ENCODE measurements around the gene PBLD. TPM values are rescaled to one million over a fixed set of nuclear protein-coding genes. Genes with fewer than 3 reads are reported as not detected.

Gene PBLD
- total RNA-seq, 3 donors from 2014 or later: 5.9 to 16.2 (median 7.2) TPM

- no peak overlapping the region for H3K27ac ChIP-seq
- no peak overlapping the region for H3K4me3 ChIP-seq
- H3K36me3 ChIP-seq: no peaks in the 10 kb centered on the region
- TF ChIP-seq CTCF (IDR thresholded peaks at IDR 0.05) (no peak), POLR2A (IDR thresholded peaks at IDR 0.05) (no peak), POLR2AphosphoS5 (IDR thresholded peaks at IDR 0.05) (no peak)
- no peaks in the 10 kb centered on the region for H3K27me3 ChIP-seq
- intact Hi-C loops (cut with DNase I; ENCODE audit: low total_unique reads): no loop called here
- DNase-seq (ENCODE audit: low spot score in 2 of 2): no peak
- H3K9me3 ChIP-seq: no peaks in the 10 kb centered on the region
- no peaks in the 10 kb centered on the region for H3K4me1 ChIP-seq
These were observed 71.4 kb downstream of the PBLD start for GRCh38 chr10:68261132-68261856.

GRCh38 chr10:68253346-68253745, 79.4 kb downstream of the PBLD start:
- intact Hi-C loops (cut with DNase I; ENCODE audit: low total_unique reads): no loop called here
- Histone ChIP-seq H3K4me1 (no peaks in the 10 kb centered on the region), H3K27me3 (no peaks in the 10 kb centered on the region), H3K36me3 (no peaks in the 10 kb centered on the region), H3K27ac (no peak overlapping the region), H3K9me3 (no peaks in the 10 kb centered on the region), H3K4me3 (no peak overlapping the region)
- TF ChIP-seq CTCF (IDR thresholded peaks at IDR 0.05): no peak
- TF ChIP-seq POLR2A (IDR thresholded peaks at IDR 0.05): no peak
- TF ChIP-seq POLR2AphosphoS5 (IDR thresholded peaks at IDR 0.05): no peak
- DNase-seq (ENCODE audit: low spot score in 2 of 2): no peak

- intact Hi-C loops (cut with DNase I; ENCODE audit: low total_unique reads): no loop called here
- Histone ChIP-seq H3K9me3 (no peaks in the 10 kb centered on the region), H3K4me1 (no peaks in the 10 kb centered on the region), H3K27me3 (no peaks in the 10 kb centered on the region), H3K4me3 (no peak overlapping the region), H3K27ac (no peak overlapping the region), H3K36me3 (no peaks in the 10 kb centered on the region)
- DNase-seq (ENCODE audit: low spot score in 2 of 2): no peak
- TF ChIP-seq POLR2AphosphoS5 (IDR thresholded peaks at IDR 0.05) (no peak), CTCF (IDR thresholded peaks at IDR 0.05) (no peak), POLR2A (IDR thresholded peaks at IDR 0.05) (no peak)
These were observed 80.9 kb downstream of the PBLD start for GRCh38 chr10:68251625-68252495.

- DNase-seq (ENCODE audit: low spot score in 2 of 2): no peak
- no peak overlapping the region for H3K27ac ChIP-seq
- no peaks in the 10 kb centered on the region for H3K9me3 ChIP-seq
- no peaks in the 10 kb centered on the region for H3K4me1 ChIP-seq
- H3K27me3 ChIP-seq: no peaks in the 10 kb centered on the region
- TF ChIP-seq POLR2A (IDR thresholded peaks at IDR 0.05) (no peak), CTCF (IDR thresholded peaks at IDR 0.05) (no peak)
- intact Hi-C loops (cut with DNase I; ENCODE audit: low total_unique reads): no loop called here
- no peaks in the 10 kb centered on the region for H3K36me3 ChIP-seq
- no peak overlapping the region for H3K4me3 ChIP-seq
These were observed 81.6 kb downstream of the PBLD start for GRCh38 chr10:68251151-68251550.

GRCh38 chr10:68249297-68249696, 83.4 kb downstream of the PBLD start:
- Histone ChIP-seq H3K27ac (no peak overlapping the region), H3K36me3 (no peaks in the 10 kb centered on the region), H3K4me3 (no peak overlapping the region), H3K9me3 (no peaks in the 10 kb centered on the region), H3K27me3 (no peaks in the 10 kb centered on the region), H3K4me1 (no peaks in the 10 kb centered on the region)
- intact Hi-C loops (cut with DNase I; ENCODE audit: low total_unique reads): no loop called here
- DNase-seq (ENCODE audit: low spot score in 2 of 2): no peak
- TF ChIP-seq POLR2AphosphoS5 (IDR thresholded peaks at IDR 0.05): no peak
- no peak for TF ChIP-seq CTCF (IDR thresholded peaks at IDR 0.05)
- TF ChIP-seq POLR2A (IDR thresholded peaks at IDR 0.05): no peak
